ELF-1 (cell line): Measurements from ENCODE around the gene PCCA.
"Not testable (repeated sequence)": the region's sequence is repeated elsewhere in the genome, so short reads cannot be mapped to it uniquely, and the experiment has no call there.

Source experiments
- DNase-seq: peaks from one replicate; pipeline ENCODE4 v3.0.0-alpha.2; 2016; ENCODE audit warnings: low read depth, low spot score

Gene PCCA

DNA sequence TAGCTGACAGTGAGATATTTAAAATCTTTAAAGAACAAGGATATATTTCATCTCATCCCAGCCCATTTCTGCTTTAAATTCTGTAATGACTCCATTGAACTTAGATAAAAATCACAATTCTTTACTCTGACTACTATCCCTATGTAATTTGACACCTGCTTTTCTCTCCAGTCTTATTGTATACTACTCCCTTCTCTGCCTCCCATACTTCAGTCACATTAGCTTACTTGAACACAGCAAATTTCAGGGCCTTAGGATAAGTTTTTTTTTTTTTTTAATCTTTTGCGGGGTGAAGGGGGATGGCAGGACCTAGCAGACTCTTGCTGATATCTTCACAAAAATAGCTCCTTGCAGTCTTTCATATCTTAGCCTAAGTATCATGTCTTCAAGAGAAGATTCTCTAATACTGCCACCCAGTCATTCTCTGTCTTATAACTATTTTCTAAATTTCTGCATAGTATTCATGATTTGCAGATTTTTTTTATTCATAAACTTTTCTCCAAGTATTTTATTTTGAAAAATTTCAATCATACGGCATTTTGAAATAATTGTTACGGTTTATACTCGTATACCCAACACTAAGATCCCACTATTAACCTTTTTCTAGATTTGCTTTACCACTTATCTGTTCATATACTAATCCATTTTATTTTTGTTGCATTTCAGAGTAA lies 151.4 kb downstream of the PCCA start:
- no peak for DNase-seq

- no peak for DNase-seq
Measured at GRCh38 chr13:100244431-100244830, 155.5 kb downstream of the PCCA start.

DNA sequence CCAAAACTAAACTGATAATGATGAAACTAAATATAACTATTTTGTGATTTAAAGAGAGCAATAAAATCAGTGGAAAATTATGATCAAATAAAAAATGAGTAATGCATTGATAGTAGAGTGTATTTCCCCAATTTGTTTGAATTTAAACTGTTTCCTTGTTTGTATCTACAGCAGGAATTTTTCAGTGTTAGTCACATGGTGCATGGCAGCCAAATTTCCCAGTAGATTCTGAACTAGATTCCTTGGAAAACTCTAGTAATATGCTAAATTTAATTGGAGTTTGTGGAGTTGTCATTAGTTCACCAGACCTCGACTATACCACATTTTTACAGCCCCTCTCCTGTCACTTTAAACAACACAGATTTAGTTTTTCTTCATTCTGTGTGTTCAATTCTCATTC lies 156.2 kb downstream of the PCCA start:
- no peak for DNase-seq

DNA sequence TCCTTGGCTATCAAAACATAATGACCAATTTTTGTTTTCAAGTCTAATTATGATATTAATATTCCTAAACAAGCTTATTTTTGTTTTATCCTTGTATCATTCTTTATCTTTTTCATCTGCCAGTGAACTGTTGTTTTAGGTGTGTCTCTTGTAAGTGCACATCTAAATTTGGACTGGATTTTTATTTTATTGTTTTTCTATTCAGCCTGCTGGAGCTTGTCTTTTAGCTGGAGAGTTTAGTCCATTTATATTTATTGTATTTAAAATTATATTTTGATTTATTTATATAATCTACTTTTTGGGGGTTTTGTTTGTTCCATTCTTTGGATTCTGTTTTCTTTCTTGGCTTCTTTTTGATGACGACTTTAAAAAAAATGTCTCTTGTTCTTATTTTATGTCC lies 159.0 kb downstream of the PCCA start:
- DNase-seq: no peak

- DNase-seq: no peak
Measured at GRCh38 chr13:100254002-100254401, 165.1 kb downstream of the PCCA start.

DNA sequence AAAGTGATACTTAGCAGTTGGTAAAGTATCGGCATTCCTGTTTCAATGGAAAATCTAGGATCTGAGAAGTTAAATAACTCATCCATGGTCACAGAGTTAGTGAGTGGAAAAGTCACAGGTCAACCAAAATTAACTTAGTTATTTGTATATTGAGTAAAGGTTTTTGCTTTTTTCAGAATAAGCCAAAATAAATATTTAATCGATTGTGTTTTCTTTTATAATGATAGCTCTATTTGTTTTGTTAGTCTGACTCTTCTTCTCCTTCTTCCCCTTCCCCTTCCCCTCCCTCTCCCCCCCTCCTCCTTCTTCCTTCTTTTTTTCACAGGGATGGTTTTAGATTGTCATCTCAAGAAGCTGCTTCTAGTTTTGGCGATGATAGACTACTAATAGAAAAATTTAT lies 173.5 kb downstream of the PCCA start:
- DNase-seq: no peak

DNA sequence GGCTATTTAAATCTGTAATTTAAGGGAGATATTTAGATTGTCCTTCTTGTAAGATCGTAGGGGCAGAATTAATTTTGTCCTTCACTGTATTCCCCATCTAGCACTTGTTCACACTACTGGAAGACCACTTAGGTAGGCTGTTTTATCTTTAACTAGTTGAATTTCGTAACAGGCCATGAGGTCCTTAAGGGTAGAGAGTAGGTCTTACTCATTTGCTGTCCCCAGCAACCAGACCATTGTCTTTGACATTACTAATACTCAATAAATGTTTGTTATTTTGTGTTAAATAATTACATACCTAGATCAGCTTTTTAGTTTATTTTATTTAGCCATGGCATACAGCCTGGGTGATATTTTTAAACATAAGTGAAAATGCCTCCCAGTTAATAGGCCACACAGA lies 177.1 kb downstream of the PCCA start:
- no peak for DNase-seq

DNA sequence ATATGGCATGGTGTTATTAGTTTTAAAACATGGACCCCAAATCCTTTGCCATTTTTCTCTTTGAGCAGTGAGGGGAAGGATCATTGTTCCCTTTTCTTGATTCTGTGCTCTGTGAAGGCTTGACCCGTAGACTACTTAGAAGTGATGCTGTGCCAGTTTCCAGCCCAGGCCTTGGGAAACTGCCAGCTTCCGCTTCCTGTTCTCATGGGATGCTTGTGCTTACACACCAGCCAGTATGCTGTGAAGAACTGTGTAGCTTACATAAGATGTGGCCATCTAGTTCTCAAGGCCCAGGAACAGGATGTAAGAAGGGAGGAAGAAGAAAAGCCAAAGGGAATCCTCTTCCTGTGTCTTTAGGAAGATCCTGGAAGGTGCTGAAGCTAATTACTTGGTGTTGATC lies 180.9 kb downstream of the PCCA start:
- no peak for DNase-seq

- DNase-seq: no peak
Measured at GRCh38 chr13:100273138-100273537, 184.2 kb downstream of the PCCA start.

GRCh38 chr13:100273552-100273951 lies 184.7 kb downstream of the PCCA start:
- DNase-seq: no peak

GRCh38 chr13:100274942-100275506 lies 186.1 kb downstream of the PCCA start:
- DNase-seq: peak; percentile 8

GRCh38 chr13:100275746-100276145 lies 186.9 kb downstream of the PCCA start:
- DNase-seq: no peak

GRCh38 chr13:100280681-100281080 lies 191.8 kb downstream of the PCCA start:
- no peak for DNase-seq

- DNase-seq: not testable (repeated sequence)
Measured at GRCh38 chr13:100282306-100282705, 193.4 kb downstream of the PCCA start.

DNA sequence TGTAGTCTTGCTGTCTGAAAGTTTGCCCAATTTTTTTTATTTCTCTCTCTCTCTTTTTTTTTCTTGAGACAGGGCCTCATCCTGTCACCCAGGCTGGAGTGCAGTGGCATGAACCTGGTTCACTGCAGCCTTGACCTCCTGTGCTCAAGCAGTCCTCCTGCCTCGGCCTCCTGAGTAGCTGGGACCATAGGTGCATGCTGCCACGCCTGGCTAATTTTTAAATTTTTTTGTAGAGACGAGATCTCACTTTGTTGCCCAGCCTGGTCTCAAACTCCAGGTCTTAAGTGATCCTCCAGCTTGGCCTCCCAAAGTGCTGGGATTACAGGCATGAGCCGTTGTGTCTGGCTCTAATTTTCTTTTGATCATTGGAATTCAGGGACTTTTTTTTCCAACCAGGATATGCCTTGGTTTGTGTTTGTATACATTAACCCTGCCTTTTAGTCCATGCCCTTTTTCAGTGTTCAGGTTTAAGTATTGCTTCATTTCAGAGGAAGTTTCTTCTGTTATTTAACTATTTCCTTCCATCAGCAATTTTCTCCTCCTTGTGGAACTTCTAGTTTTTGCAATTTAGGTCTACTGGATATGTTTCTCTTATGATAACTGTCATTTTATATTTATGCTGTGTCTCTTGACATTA lies 201.4 kb downstream of the PCCA start:
- DNase-seq: peak; percentile 25

GRCh38 chr13:100291624-100292023 lies 202.7 kb downstream of the PCCA start:
- no peak for DNase-seq

- DNase-seq: no peak
Measured at GRCh38 chr13:100297413-100297812, 208.5 kb downstream of the PCCA start.

- no peak for DNase-seq
Measured at GRCh38 chr13:100298116-100298681, 209.3 kb downstream of the PCCA start.

- DNase-seq: no peak
Measured at GRCh38 chr13:100298691-100299090, 209.8 kb downstream of the PCCA start.

GRCh38 chr13:100300243-100300642 lies 211.3 kb downstream of the PCCA start:
- no peak for DNase-seq

GRCh38 chr13:100300708-100301107 lies 211.8 kb downstream of the PCCA start:
- no peak for DNase-seq

GRCh38 chr13:100301418-100301817 lies 212.5 kb downstream of the PCCA start:
- DNase-seq: no peak

GRCh38 chr13:100302391-100302790 lies 213.5 kb downstream of the PCCA start:
- no peak for DNase-seq
